ENCODE data around the gene UQCC5.

DNA sequence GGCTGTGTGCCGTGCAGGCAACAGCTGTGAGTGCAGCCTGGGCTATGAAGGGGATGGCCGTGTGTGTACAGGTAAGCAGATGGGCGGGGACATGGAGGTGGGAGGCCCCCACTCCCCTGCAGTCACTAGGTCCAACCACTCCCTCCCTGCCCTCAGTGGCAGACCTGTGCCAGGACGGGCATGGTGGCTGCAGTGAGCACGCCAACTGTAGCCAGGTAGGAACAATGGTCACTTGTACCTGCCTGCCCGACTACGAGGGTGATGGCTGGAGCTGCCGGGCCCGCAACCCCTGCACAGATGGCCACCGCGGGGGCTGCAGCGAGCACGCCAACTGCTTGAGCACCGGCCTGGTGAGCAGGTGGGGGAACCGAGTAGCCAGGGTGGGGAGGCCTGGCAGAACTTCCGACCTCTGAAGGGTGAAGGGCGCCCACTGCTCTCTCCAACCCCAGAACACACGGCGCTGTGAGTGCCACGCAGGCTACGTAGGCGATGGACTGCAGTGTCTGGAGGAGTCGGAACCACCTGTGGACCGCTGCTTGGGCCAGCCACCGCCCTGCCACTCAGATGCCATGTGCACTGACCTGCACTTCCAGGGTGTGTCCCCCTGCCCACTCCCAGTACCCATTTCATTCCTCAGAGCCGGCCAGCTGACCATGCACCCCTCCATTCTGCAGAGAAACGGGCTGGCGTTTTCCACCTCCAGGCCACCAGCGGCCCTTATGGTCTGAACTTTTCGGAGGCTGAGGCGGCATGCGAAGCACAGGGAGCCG lies 14.3 kb upstream of the UQCC5 start:
- TF ChIP-seq, protein P1, sequence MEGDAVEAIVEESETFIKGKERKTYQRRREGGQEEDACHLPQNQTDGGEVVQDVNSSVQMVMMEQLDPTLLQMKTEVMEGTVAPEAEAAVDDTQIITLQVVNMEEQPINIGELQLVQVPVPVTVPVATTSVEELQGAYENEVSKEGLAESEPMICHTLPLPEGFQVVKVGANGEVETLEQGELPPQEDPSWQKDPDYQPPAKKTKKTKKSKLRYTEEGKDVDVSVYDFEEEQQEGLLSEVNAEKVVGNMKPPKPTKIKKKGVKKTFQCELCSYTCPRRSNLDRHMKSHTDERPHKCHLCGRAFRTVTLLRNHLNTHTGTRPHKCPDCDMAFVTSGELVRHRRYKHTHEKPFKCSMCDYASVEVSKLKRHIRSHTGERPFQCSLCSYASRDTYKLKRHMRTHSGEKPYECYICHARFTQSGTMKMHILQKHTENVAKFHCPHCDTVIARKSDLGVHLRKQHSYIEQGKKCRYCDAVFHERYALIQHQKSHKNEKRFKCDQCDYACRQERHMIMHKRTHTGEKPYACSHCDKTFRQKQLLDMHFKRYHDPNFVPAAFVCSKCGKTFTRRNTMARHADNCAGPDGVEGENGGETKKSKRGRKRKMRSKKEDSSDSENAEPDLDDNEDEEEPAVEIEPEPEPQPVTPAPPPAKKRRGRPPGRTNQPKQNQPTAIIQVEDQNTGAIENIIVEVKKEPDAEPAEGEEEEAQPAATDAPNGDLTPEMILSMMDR (IDR thresholded peaks at IDR 0.05), result no peak
- TF ChIP-seq POLR2A (IDR thresholded peaks at IDR 0.05), result no peak

Measured in body of pancreas (tissue), 4 donors.